Measurements from ENCODE around the gene EGLN2. TPM values are rescaled to one million over a fixed set of nuclear protein-coding genes. Genes with fewer than 3 reads are reported as not detected.
"Not testable (repeated sequence)": the region's sequence is repeated elsewhere in the genome, so short reads cannot be mapped to it uniquely, and the experiment has no call there.

EGLN2 gene
- total RNA-seq, 2 experiments from 2014 or later: 87.4 to 90.1 TPM

- no peak for TF ChIP-seq CTCF (IDR thresholded peaks at IDR 0.05)
- ATAC-seq (no peak), DNase-seq (no peak)
- intact Hi-C loops (cut with micrococcal nuclease): no loop called here
- Mint-ChIP-seq H3K27ac (peak overlapping the region; percentile 68), H3K9me3 (no peaks in the 10 kb centered on the region), H3K4me3 (no peak overlapping the region), H3K4me1 (ENCODE audit: low read depth) (peaks cover 46% of the 10 kb centered on the region), H3K36me3 (ENCODE audit: low read depth) (peaks cover 20% of the 10 kb centered on the region), H3K27me3 (no peaks in the 10 kb centered on the region)
- ChIA-PET CTCF (no interaction called here), POLR2A (interaction anchor here (1.2 kb wide), 1 partner anchor 14 kb away, joined by 4 read pairs; no protein-coding TSS in a partner anchor)
Observed at GRCh38 chr19:40780582-40780981, 18.4 kb upstream of the EGLN2 start.

GRCh38 chr19:40781140-40781539, 17.9 kb upstream of the EGLN2 start:
- CTCF ChIA-PET: no interaction called here
- TF ChIP-seq CTCF (IDR thresholded peaks at IDR 0.05): no peak
- no peak for DNase-seq
- intact Hi-C loops (cut with micrococcal nuclease): no loop called here
- Mint-ChIP-seq H3K4me3 (no peak overlapping the region), H3K27me3 (no peaks in the 10 kb centered on the region), H3K4me1 (ENCODE audit: low read depth) (peaks cover 44% of the 10 kb centered on the region), H3K27ac (peak overlapping the region; percentile 63), H3K9me3 (no peaks in the 10 kb centered on the region), H3K36me3 (ENCODE audit: low read depth) (peaks cover 19% of the 10 kb centered on the region)
- POLR2A ChIA-PET: no interaction called here
- ATAC-seq: no peak

- Mint-ChIP-seq H3K4me1 (ENCODE audit: low read depth) (peaks cover 29% of the 10 kb centered on the region), H3K4me3 (no peak overlapping the region), H3K27ac (no peak overlapping the region), H3K27me3 (no peaks in the 10 kb centered on the region), H3K9me3 (no peaks in the 10 kb centered on the region), H3K36me3 (ENCODE audit: low read depth) (peaks cover 25% of the 10 kb centered on the region)
- ATAC-seq (no peak), DNase-seq (no peak)
- ChIA-PET CTCF (interaction anchor here (1.1 kb wide), 1 partner anchor 23 kb away, joined by 3 read pairs; no protein-coding TSS in a partner anchor), POLR2A (no interaction called here)
- intact Hi-C loops (cut with micrococcal nuclease): no loop called here
- TF ChIP-seq CTCF (IDR thresholded peaks at IDR 0.05): no peak
Observed at GRCh38 chr19:40783711-40784110, 15.3 kb upstream of the EGLN2 start.

GRCh38 chr19:40784146-40784545, 14.8 kb upstream of the EGLN2 start:
- ATAC-seq; H3K9me3 Mint-ChIP-seq; H3K27ac Mint-ChIP-seq; POLR2A ChIA-PET; H3K27me3 Mint-ChIP-seq; intact Hi-C loops (cut with micrococcal nuclease); H3K4me3 Mint-ChIP-seq; DNase-seq: not testable (repeated sequence)
- Mint-ChIP-seq H3K36me3 (ENCODE audit: low read depth) (peaks cover 25% of the 10 kb centered on the region), H3K4me1 (ENCODE audit: low read depth) (peaks cover 24% of the 10 kb centered on the region)
- CTCF ChIA-PET: interaction anchor here (1.1 kb wide), 1 partner anchor 23 kb away, joined by 3 read pairs; no protein-coding TSS in a partner anchor

- Mint-ChIP-seq H3K4me3 (no peak overlapping the region), H3K9me3 (no peaks in the 10 kb centered on the region), H3K36me3 (ENCODE audit: low read depth) (peaks cover 27% of the 10 kb centered on the region), H3K4me1 (ENCODE audit: low read depth) (peaks cover 17% of the 10 kb centered on the region), H3K27me3 (no peaks in the 10 kb centered on the region), H3K27ac (peak overlapping the region; percentile 64)
- peak; percentile 64 for ATAC-seq
- intact Hi-C loops (cut with micrococcal nuclease): no loop called here
- POLR2A ChIA-PET: interaction anchor here (2.5 kb wide), 1 partner anchor 12 kb away, joined by 6 read pairs; no protein-coding TSS in a partner anchor
- no peak for DNase-seq
- no peak for TF ChIP-seq CTCF (IDR thresholded peaks at IDR 0.05)
- CTCF ChIA-PET: no interaction called here
Observed at GRCh38 chr19:40785526-40785925, 13.5 kb upstream of the EGLN2 start.
